H9 (cell line): ENCODE data around the gene TENM3. TPM values are rescaled to one million over a fixed set of nuclear protein-coding genes. Genes with fewer than 3 reads are reported as not detected.

ENCODE experiments used
- DNase-seq: peaks from one replicate; pipeline ENCODE4 v3.0.0-alpha.2; 2017
- H2AFZ ChIP-seq: one replicate; pipeline ENCODE4 v1.6.1; 2013; ENCODE audit warnings: mild to moderate bottlenecking, low read length, control low read depth, moderate library complexity
- H2AK5ac ChIP-seq: 2 replicates; pipeline ENCODE4 v1.6.1; 2013; ENCODE audit warnings: low read length, control low read depth, mixed read lengths; ENCODE audit not compliant: insufficient read length
- H2BK120ac ChIP-seq: one replicate; pipeline ENCODE4 v1.6.1; 2013; ENCODE audit warnings: low read depth, mild to moderate bottlenecking, low read length, control low read depth, inconsistent platforms; ENCODE audit not compliant: poor library complexity, severe bottlenecking
- H2BK12ac ChIP-seq: 2 replicates; pipeline ENCODE4 v1.6.1; 2013; ENCODE audit warnings: low read length, control low read depth, mixed read lengths, low read depth; ENCODE audit not compliant: insufficient read length
- H2BK15ac ChIP-seq: 2 replicates; pipeline ENCODE4 v1.6.1; 2013; ENCODE audit warnings: low read depth, low read length, control low read depth
- H2BK20ac ChIP-seq: one replicate; pipeline ENCODE4 v1.6.1; 2013; ENCODE audit warnings: low read depth, mild to moderate bottlenecking, low read length, control low read depth, inconsistent platforms; ENCODE audit not compliant: poor library complexity, severe bottlenecking
- H2BK5ac ChIP-seq: 2 replicates; pipeline ENCODE4 v1.6.1; 2013; ENCODE audit warnings: low read length, control low read depth, mixed read lengths; ENCODE audit not compliant: insufficient read length
- H3K14ac ChIP-seq: 2 replicates; pipeline ENCODE4 v1.6.1; 2013; ENCODE audit warnings: low read length, control low read depth; ENCODE audit not compliant: insufficient read depth
- H3K18ac ChIP-seq: 2 replicates; pipeline ENCODE4 v1.6.1; 2013; ENCODE audit warnings: low read depth, mild to moderate bottlenecking, mixed read lengths, low read length, control low read depth; ENCODE audit not compliant: insufficient read length
- H3K23ac ChIP-seq: 2 replicates; pipeline ENCODE4 v1.6.1; 2013; ENCODE audit warnings: low read length, control low read depth, mixed read lengths, low read depth; ENCODE audit not compliant: insufficient read length
- H3K23me2 ChIP-seq: 2 replicates; pipeline ENCODE4 v1.6.1; 2013; ENCODE audit warnings: low read depth, mild to moderate bottlenecking, mixed read lengths, low read length, control low read depth; ENCODE audit not compliant: insufficient read length, poor library complexity, severe bottlenecking
- H3K27ac ChIP-seq: 2 replicates; pipeline ENCODE4 v1.5.1; 2013; ENCODE audit warnings: low read length, control low read depth, mixed read lengths, low read depth; ENCODE audit not compliant: insufficient read length
- H3K27me3 ChIP-seq: 2 replicates; pipeline ENCODE4 v1.6.1; 2013; ENCODE audit warnings: low read length, control low read depth, inconsistent platforms; ENCODE audit not compliant: insufficient read depth
- H3K4ac ChIP-seq: 2 replicates; pipeline ENCODE4 v1.6.1; 2013; ENCODE audit warnings: low read depth, mild to moderate bottlenecking, control low read depth, inconsistent platforms, low read length, moderate library complexity
- H3K4me1 ChIP-seq: 2 replicates; pipeline ENCODE4 v1.6.1; 2013; ENCODE audit warnings: low read length, control low read depth, inconsistent platforms; ENCODE audit not compliant: insufficient read depth
- H3K4me2 ChIP-seq: 2 replicates; pipeline ENCODE4 v1.6.1; 2013; ENCODE audit warnings: low read length, control low read depth, mixed read lengths; ENCODE audit not compliant: insufficient read length, insufficient read depth
- H3K56ac ChIP-seq: 2 replicates; pipeline ENCODE4 v1.6.1; 2013; ENCODE audit warnings: low read depth, mild to moderate bottlenecking, mixed read lengths, low read length, control low read depth; ENCODE audit not compliant: insufficient read length
- H3K79me1 ChIP-seq: 2 replicates; pipeline ENCODE4 v1.6.1; 2013; ENCODE audit warnings: low read depth, mild to moderate bottlenecking, moderate library complexity, low read length, control low read depth, inconsistent platforms; ENCODE audit not compliant: insufficient read depth, poor library complexity, severe bottlenecking
- H3K79me2 ChIP-seq: 2 replicates; pipeline ENCODE4 v1.6.1; 2013; ENCODE audit warnings: low read length, control low read depth, inconsistent platforms; ENCODE audit not compliant: insufficient read depth
- H3K9ac ChIP-seq: 2 replicates; pipeline ENCODE4 v1.6.1; 2013; ENCODE audit warnings: low read length, control low read depth, mixed read lengths; ENCODE audit not compliant: insufficient read length; ENCODE audit errors: extremely low read depth
- H3K9me3 ChIP-seq: one replicate; pipeline ENCODE4 v1.6.1; 2013; ENCODE audit warnings: low read depth, low read length, inconsistent platforms; ENCODE audit not compliant: control insufficient read depth
- H3T11ph ChIP-seq: one replicate; pipeline ENCODE4 v1.6.1; 2013; ENCODE audit warnings: mild to moderate bottlenecking, low read length, control low read depth, inconsistent platforms
- H4K20me1 ChIP-seq: one replicate; pipeline ENCODE4 v1.6.1; 2013; ENCODE audit not compliant: control insufficient read depth, insufficient read length, insufficient read depth
- H4K5ac ChIP-seq: 2 replicates; pipeline ENCODE4 v1.6.1; 2013; ENCODE audit warnings: low read depth, mild to moderate bottlenecking, mixed read lengths, low read length, control low read depth; ENCODE audit not compliant: insufficient read length
- H4K8ac ChIP-seq: replicated peaks from 2 replicates; pipeline ENCODE4 v1.6.1; 2013; ENCODE audit warnings: low read length, control low read depth, mixed read lengths, low read depth; ENCODE audit not compliant: insufficient read length
- H4K91ac ChIP-seq: 2 replicates; pipeline ENCODE4 v1.6.1; 2013; ENCODE audit warnings: low read depth, mild to moderate bottlenecking, moderate library complexity, mixed read lengths, low read length, control low read depth; ENCODE audit not compliant: insufficient read length
- H3K27ac Mint-ChIP-seq, 3 experiments: 2 replicates in 2 of 3; 3 replicates in 1 of 3; pipeline ENCODE4 v1.8.0; 2020 to 2021; ENCODE audit warnings: mixed read lengths in 3 of 3, mild to moderate bottlenecking in 1 of 3, moderate library complexity in 1 of 3
- H3K27me3 Mint-ChIP-seq: 2 replicates; pipeline ENCODE4 v1.8.0; 2021; ENCODE audit warnings: low read depth, mild to moderate bottlenecking, moderate library complexity, mixed read lengths
- H3K36me3 Mint-ChIP-seq, 3 experiments: 2 replicates in 2 of 3; 3 replicates in 1 of 3; pipeline ENCODE4 v1.8.0; 2020 to 2021; ENCODE audit warnings: low read depth in 3 of 3, mixed read lengths in 3 of 3; ENCODE audit not compliant: insufficient read depth in 1 of 3
- H3K4me1 Mint-ChIP-seq, 2 experiments: 2 replicates each; pipeline ENCODE4 v1.8.0; 2020; ENCODE audit warnings: mixed read lengths in 2 of 2
- H3K4me3 Mint-ChIP-seq, 2 experiments: 2 replicates in 1 of 2; 3 replicates in 1 of 2; pipeline ENCODE4 v1.8.0; 2020 to 2021; ENCODE audit warnings: mild to moderate bottlenecking in 2 of 2, mixed read lengths in 2 of 2, moderate library complexity in 1 of 2
- H3K9me3 Mint-ChIP-seq, 2 experiments: 2 replicates in 1 of 2; 3 replicates in 1 of 2; pipeline ENCODE4 v1.8.0; 2020; ENCODE audit warnings: mild to moderate bottlenecking in 2 of 2, mixed read lengths in 2 of 2, moderate library complexity in 1 of 2
- CTCF ChIP-seq: fragments of 200-600 bp; sonication (generic); conservative IDR thresholded peaks from 3 replicates; pipeline ENCODE4 v1.8.0; 2021; ENCODE audit warnings: antibody characterized with exemption, mild to moderate bottlenecking
- WGBS: extraction: QIAGEN DNeasy Blood & Tissue Kit; methylation state at CpG from one replicate; pipeline ENCODE4 v1.1.7; 2013; ENCODE audit warnings: missing lambda C conversion rate, low lambda C conversion rate, mixed read lengths; ENCODE audit not compliant: insufficient read length; ENCODE audit errors: extremely low coverage; 5-methylcytosine and 5-hydroxymethylcytosine counted together
- total RNA-seq: library from RNA; stranded (reverse); gene quantifications from 2 replicates; pipeline ENCODE4 v1.2.1, GENCODE V29; 2021

TENM3 gene
- total RNA-seq, 1 experiment from 2014 or later: 49.6 TPM

GRCh38 chr4:182261651-182262223 is 18.5 kb downstream of the TENM3 start:
- Mint-ChIP-seq H3K4me3 (no peak overlapping the region), H3K9me3 (peaks cover 9 to 10% of the 10 kb centered on the region in 2 experiments; a peak in 3 of 5 replicates), H3K36me3 (peaks cover 18 to 24% (median 23%) of the 10 kb centered on the region in 3 experiments), H3K4me1 (peaks cover 34 to 46% of the 10 kb centered on the region in 2 experiments), H3K27me3 (no peaks in the 10 kb centered on the region), H3K27ac (no peak overlapping the region; a peak in 2 of 7 replicates)
- Histone ChIP-seq H2BK120ac (no peak overlapping the region), H3K4me2 (no peak overlapping the region), H3K4me1 (peaks cover 8% of the 10 kb centered on the region), H2BK15ac (no peak overlapping the region), H2BK12ac (no peak overlapping the region), H4K91ac (no peak overlapping the region), H3K27ac (no peak overlapping the region), H4K20me1 (no peaks in the 10 kb centered on the region), H2BK20ac (no peak overlapping the region), H2AFZ (no peak overlapping the region), H3K23me2 (no peaks in the 10 kb centered on the region), H2AK5ac (no peak overlapping the region), H3K79me2 (no peaks in the 10 kb centered on the region; the same call in 1 of the 2 replicates), H3K23ac (no peak overlapping the region), H4K8ac (no peak overlapping the region), H4K5ac (no peak overlapping the region), H3K56ac (no peak overlapping the region), H3K79me1 (no peaks in the 10 kb centered on the region), H3K18ac (no peak overlapping the region), H3T11ph (no peak overlapping the region), H3K27me3 (no peaks in the 10 kb centered on the region), H3K9me3 (no peaks in the 10 kb centered on the region), H3K9ac (no peak overlapping the region), H3K4ac (no peak overlapping the region), H3K14ac (no peak overlapping the region), H2BK5ac (no peak overlapping the region)
- WGBS: no CpG with 5 or more reads among the region's 8 CpGs
- no peak for DNase-seq
- TF ChIP-seq CTCF: no peak
